Tibial artery (tissue), 4 donors: Measurements from ENCODE around the gene NDC80.
A peak's percentile ranks its signal among the peaks of the same experiment; 100 is the strongest.

ENCODE experiments used
- DNase-seq, 2 donors: peaks; one replicate each; pipeline ENCODE4 v3.0.0-alpha.2; 2019
- H3K27ac ChIP-seq, 2 donors: fragments of 200-600 bp; sonication (generic) in 1 of 2; 1 replicate in 1 of 2; 2 replicates in 1 of 2; pipeline ENCODE4 v1.5.1; 2018 to 2019; ENCODE audit warnings: mild to moderate bottlenecking in 1 of 2
- H3K27me3 ChIP-seq, 2 donors: fragments of 200-600 bp; sonication (generic) in 1 of 2; one replicate each; pipeline versions ENCODE4 v1.5.1 to v1.6.0; 2016 to 2019
- H3K36me3 ChIP-seq, 3 donors: fragments of 200-600 bp; sonication (generic) in 2 of 3; one replicate each; pipeline ENCODE4 v1.5.1; 2016 to 2019; ENCODE audit warnings: mild to moderate bottlenecking in 2 of 3
- H3K4me1 ChIP-seq, 4 donors: fragments of 200-600 bp; sonication (generic) in 2 of 4; 1 replicate in 3 of 4; 2 replicates in 1 of 4; pipeline ENCODE4 v1.5.1; 2016 to 2019
- H3K4me3 ChIP-seq, 2 donors: fragments of 200-600 bp; sonication (generic) in 1 of 2; 1 replicate in 1 of 2; 2 replicates in 1 of 2; pipeline ENCODE4 v1.5.1; 2018 to 2019; ENCODE audit warnings: mild to moderate bottlenecking in 2 of 2
- H3K9me3 ChIP-seq, 3 donors: fragments of 200-600 bp; sonication (generic) in 1 of 3; one replicate each; pipeline ENCODE4 v1.5.1; 2016 to 2019
- intact Hi-C: fragments of 100-400 bp; cut with DNase I; formaldehyde crosslinking; loops from one replicate; pipeline ENCODE4 v1.15.0; 2023; ENCODE audit warnings: low total_unique reads
- TF ChIP-seq, protein P1 (sequence below), 2 experiments: fragments of 200-600 bp in 1 of 2; fragments of 450-650 bp in 1 of 2; IDR thresholded peaks; one replicate each; pipeline ENCODE4 v1.5.1; 2017 to 2019; ENCODE audit warnings: antibody characterized with exemption in 2 of 2, mild to moderate bottlenecking in 1 of 2, moderate library complexity in 1 of 2

NDC80 gene

DNA sequence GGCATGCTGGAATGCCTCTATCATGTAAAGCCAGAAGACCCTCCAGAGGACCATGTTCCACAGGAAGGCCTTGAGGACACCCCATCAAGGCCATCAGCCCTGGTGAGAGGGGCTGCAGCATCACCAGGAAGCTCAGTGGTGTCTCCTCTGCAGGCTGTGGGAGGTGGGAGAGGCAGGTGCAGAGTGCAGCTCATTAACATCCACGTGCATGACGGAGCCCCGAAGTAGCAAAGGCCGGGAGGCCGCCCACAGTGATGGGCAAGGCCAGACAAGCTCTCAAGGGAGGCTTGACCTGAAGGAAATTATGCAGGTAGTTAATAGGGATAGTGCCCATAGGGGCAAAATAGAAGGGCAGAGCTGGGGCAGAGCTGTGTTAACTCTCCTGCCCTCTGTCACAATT, 53.9 kb downstream of the NDC80 start:
- no peaks in the 10 kb centered on the region for H3K27me3 ChIP-seq
- DNase-seq: no peak
- intact Hi-C loops: no loop called here

DNA sequence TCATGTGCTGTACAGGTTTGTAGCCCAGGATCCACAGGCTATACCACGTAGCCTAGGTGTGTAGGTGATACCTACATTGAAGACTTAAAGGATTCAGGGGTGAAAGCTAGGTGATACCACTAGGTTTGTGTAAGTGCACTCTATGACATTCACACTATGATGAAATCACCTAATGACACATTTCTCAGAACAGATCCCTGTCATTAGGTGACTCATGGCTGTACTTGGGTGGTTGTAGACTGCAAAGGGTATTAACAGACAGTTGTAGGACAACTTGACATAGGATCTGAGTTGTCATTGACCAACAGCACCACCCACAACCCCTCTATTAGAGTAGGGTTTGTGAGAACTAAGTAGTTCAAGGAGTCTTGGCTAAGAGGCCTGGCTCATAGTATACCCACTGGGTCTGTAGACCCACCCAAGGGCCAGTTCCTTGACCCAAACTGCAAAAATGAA, 56.5 kb downstream of the NDC80 start:
- H3K4me1 ChIP-seq: no peaks in the 10 kb centered on the region
- H3K9me3 ChIP-seq: no peaks in the 10 kb centered on the region
- intact Hi-C loops: no loop called here
- DNase-seq: no peak
- TF ChIP-seq, protein P1, sequence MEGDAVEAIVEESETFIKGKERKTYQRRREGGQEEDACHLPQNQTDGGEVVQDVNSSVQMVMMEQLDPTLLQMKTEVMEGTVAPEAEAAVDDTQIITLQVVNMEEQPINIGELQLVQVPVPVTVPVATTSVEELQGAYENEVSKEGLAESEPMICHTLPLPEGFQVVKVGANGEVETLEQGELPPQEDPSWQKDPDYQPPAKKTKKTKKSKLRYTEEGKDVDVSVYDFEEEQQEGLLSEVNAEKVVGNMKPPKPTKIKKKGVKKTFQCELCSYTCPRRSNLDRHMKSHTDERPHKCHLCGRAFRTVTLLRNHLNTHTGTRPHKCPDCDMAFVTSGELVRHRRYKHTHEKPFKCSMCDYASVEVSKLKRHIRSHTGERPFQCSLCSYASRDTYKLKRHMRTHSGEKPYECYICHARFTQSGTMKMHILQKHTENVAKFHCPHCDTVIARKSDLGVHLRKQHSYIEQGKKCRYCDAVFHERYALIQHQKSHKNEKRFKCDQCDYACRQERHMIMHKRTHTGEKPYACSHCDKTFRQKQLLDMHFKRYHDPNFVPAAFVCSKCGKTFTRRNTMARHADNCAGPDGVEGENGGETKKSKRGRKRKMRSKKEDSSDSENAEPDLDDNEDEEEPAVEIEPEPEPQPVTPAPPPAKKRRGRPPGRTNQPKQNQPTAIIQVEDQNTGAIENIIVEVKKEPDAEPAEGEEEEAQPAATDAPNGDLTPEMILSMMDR (IDR thresholded peaks at IDR 0.05): no peak
- no peak overlapping the region for H3K4me3 ChIP-seq
- H3K27me3 ChIP-seq: no peaks in the 10 kb centered on the region
- no peaks in the 10 kb centered on the region for H3K36me3 ChIP-seq
- H3K27ac ChIP-seq: no peak overlapping the region

More for the DNA sequence above, 53.9 kb downstream of the NDC80 start:
- no peaks in the 10 kb centered on the region for H3K9me3 ChIP-seq
- no peak overlapping the region for H3K27ac ChIP-seq
- H3K36me3 ChIP-seq: no peaks in the 10 kb centered on the region
- TF ChIP-seq, protein P1 (IDR thresholded peaks at IDR 0.05): no peak
- H3K4me3 ChIP-seq: no peak overlapping the region
- H3K4me1 ChIP-seq: no peaks in the 10 kb centered on the region

DNA sequence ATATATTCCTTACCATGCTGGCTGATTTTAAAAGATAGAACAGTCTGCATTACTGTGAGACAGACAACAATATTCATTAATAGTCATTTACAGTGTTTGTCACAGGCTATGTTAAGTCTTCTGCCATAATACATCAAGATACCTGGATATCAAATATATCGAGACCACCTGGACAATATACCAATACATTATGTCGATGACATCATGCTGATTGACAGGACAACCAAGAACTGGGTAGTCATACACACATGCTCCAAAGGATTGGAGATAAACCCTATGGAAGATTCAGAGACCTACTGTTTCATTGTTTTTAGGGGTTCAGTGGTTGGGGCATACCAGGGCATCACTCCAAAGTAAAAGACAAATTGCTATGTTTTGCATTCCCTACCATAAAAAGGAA, 57.6 kb downstream of the NDC80 start:
- no peak overlapping the region for H3K4me3 ChIP-seq
- intact Hi-C loops: no loop called here
- TF ChIP-seq, protein P1 (IDR thresholded peaks at IDR 0.05): no peak
- DNase-seq: no peak
- H3K27me3 ChIP-seq: no peaks in the 10 kb centered on the region
- no peaks in the 10 kb centered on the region for H3K4me1 ChIP-seq
- no peaks in the 10 kb centered on the region for H3K36me3 ChIP-seq
- no peak overlapping the region for H3K27ac ChIP-seq
- H3K9me3 ChIP-seq: no peaks in the 10 kb centered on the region

DNA sequence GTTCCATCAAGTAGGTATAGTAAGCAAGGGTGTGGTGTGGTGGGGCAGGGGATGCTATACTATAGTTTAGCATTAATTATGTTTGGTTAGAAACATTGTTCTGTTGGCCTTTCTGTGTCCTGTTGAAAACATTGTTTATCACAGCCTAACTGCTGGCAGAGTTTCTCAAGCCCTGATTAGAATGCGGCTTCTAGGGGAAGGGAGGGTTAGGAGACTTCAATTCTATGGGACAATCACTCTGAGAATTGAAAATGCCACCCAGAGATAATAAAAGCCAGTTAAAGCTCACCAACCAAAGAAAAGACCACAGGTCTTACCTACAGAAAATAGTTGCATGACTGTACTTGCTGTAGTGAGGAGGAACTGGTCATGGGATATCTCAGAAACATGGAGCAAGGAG, 64.2 kb downstream of the NDC80 start:
- no peaks in the 10 kb centered on the region for H3K36me3 ChIP-seq
- H3K27ac ChIP-seq: no peak overlapping the region
- intact Hi-C loops: no loop called here
- no peak overlapping the region for H3K4me3 ChIP-seq
- TF ChIP-seq, protein P1 (IDR thresholded peaks at IDR 0.05): no peak
- H3K27me3 ChIP-seq: no peaks in the 10 kb centered on the region
- no peak for DNase-seq
- no peaks in the 10 kb centered on the region for H3K9me3 ChIP-seq
- no peaks in the 10 kb centered on the region for H3K4me1 ChIP-seq

DNA sequence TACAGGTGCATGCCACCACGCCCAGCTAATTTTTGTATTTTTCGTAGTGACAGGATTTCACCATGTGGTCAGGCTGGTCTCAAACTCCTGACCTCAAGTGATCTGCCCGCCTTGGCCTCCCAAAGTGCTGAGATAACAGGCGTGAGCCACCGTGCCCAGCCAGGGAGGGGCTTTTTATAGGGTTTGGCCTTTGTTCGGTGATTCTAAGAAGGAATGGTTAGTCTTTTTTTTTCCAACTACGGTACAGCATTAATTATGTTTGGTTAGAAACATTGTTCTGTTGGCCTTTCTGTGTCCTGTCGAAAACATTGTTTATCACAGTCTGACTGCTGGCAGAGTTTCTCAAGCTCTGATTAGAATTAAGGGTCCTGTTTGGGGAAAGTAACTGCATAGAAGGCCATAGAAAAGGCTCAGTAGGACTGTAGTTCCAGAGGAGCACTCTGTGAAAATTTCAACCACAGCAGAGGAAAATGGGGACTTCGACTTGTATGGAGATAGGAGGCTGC, 64.8 kb downstream of the NDC80 start:
- DNase-seq: no peak
- no peak overlapping the region for H3K4me3 ChIP-seq
- no peaks in the 10 kb centered on the region for H3K36me3 ChIP-seq
- TF ChIP-seq, protein P1 (IDR thresholded peaks at IDR 0.05): no peak
- peak overlapping the region; percentile 1 to 22 for H3K27ac ChIP-seq
- H3K4me1 ChIP-seq: no peaks in the 10 kb centered on the region
- intact Hi-C loops: no loop called here
- H3K27me3 ChIP-seq: no peaks in the 10 kb centered on the region
- H3K9me3 ChIP-seq: no peaks in the 10 kb centered on the region

DNA sequence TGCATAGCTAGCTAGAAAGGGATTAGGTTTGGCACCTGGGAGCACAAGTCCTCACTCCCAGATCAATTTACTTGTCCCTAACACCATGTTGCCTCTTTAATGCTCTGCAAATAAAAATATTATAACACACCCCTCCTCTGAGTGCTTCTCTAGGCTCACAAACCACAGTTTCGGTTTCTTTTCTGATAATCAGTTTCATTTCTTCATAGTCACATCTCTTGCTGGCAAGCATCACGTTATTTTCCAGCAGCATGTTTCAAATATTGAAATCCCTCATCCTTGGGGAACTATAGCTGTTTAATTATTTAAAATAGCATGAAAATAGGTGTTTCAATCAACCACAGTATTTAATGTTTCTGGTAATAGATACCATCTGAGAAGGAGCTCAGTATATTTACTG, 70.3 kb downstream of the NDC80 start:
- Histone ChIP-seq H3K4me3 (no peak overlapping the region), H3K27ac (no peak overlapping the region), H3K36me3 (no peaks in the 10 kb centered on the region), H3K4me1 (no peaks in the 10 kb centered on the region), H3K27me3 (no peaks in the 10 kb centered on the region), H3K9me3 (no peaks in the 10 kb centered on the region)
- TF ChIP-seq, protein P1 (IDR thresholded peaks at IDR 0.05): no peak
- intact Hi-C loops: no loop called here
- no peak for DNase-seq
